ENCODE data around the gene RUNX2.

Gene RUNX2

DNA sequence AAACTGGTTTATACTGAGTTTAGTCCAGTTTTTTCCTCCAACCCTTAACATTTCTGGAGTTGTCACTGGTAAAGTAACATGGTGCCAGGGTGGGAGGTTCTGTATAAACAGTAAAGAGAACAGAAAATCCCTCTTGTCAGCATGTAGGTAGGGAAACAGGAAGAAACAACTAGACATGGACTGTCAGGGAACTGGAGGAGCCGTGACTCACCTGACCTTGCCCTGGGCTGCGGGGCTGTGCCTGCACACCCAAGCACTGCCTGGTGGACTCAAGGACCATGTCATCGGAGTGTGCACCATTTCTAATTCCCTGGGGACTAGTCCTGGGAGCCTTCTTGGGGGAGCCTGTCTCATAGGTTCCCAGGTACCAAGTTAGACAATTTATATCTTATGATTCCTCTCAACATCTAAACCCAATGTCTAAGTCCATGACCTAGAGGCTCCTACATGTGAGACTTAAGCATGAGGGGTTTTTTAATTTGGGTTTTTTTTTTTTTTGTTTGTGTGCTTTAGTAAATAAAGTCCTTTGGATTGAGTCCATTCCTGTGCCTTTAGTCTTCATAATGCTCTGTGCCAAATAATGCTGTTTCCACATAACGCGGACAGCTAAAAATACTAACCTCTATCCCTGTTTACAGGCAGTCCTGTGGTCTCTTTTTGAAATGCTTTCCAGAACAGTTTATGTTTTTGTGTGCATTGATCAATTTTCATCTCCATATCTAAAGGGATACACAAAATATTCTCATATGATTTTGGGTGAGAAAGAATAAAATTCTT, 186.5 kb downstream of the RUNX2 start:
- no peak for DNase-seq (ENCODE audit: low read depth, low spot score)

- no peak for DNase-seq (ENCODE audit: low read depth, low spot score)
These were observed 190.0 kb downstream of the RUNX2 start for GRCh38 chr6:45518013-45518720.

DNA sequence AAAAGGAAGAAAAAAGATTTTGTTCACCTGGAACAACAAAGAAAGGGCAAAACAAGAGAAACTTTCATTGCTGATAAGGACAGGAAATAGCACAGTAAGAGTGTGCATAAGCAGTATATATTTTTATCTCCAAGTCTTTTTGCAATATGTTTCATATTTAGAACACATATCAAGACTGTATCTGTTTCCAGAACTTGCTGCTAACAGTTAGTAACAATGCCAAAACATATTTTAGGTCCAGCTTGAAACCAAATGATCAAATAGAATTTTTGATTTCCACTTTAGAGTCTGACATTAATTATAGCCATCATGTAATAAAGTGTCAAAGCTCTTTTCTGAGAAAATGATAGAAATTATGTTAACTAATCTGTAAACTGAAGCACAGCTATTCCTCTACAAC, 193.1 kb downstream of the RUNX2 start:
- no peak for DNase-seq (ENCODE audit: low read depth, low spot score)

- no peak for DNase-seq (ENCODE audit: low read depth, low spot score)
These were observed 194.4 kb downstream of the RUNX2 start for GRCh38 chr6:45522486-45522885.

GRCh38 chr6:45527210-45527609, 199.1 kb downstream of the RUNX2 start:
- no peak for DNase-seq (ENCODE audit: low read depth, low spot score)

DNA sequence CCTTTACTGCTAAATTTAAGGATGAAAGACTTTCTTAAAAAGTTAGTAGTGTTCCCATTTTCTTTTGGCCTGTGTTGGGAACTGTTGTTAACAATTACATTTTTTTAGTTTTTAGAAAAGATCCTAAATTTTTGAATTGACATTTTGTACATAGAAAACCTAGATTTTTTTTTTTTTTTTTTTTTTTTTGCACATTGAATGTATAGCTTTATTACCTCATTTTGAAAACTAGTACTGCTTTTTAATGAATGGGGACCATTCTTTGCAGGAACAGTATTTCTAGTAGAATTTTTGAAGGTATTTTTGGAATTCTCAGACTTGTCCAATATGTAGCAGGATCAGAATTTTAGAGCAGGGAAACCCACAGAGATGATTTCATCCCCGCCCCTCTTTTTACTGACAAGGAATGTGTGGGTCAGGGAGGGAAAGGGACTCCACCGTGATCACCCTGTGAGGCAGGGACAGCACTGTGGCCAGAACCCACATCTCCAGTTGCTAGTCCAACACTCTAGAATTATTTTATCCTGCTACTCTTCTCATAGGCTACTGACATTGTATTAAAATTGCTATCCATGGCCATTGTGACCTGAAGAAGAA, 204.0 kb downstream of the RUNX2 start:
- DNase-seq (ENCODE audit: low read depth, low spot score) = no peak

- no peak for DNase-seq (ENCODE audit: low read depth, low spot score)
These were observed 204.6 kb downstream of the RUNX2 start for GRCh38 chr6:45532721-45533210.

- no peak for DNase-seq (ENCODE audit: low read depth, low spot score)
These were observed 205.3 kb downstream of the RUNX2 start for GRCh38 chr6:45533386-45533785.

GRCh38 chr6:45535933-45536332, 207.8 kb downstream of the RUNX2 start:
- no peak for DNase-seq (ENCODE audit: low read depth, low spot score)

DNA sequence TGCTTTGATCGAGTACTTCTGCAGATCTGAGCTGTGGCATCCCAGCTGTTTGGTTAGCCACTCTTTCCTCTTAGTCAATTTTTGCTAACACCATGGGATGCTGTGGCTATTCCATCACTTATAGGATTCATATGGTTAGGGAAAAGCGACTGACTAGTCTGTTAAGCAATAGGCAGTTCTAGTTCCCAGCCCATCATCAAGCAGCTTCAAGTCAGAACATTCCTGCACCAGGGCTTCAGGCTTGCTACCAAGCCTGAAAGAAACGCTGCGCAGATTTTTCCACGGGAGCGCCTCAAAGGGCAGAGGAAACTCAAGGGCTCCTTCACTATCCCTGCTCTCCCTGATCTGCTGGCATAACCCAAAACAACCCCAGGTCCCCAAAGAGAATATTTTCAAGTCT, 209.4 kb downstream of the RUNX2 start:
- no peak for DNase-seq (ENCODE audit: low read depth, low spot score)

GRCh38 chr6:45538641-45539547, 210.8 kb downstream of the RUNX2 start:
- no peak for DNase-seq (ENCODE audit: low read depth, low spot score)

GRCh38 chr6:45540375-45540920, 212.3 kb downstream of the RUNX2 start:
- DNase-seq (ENCODE audit: low read depth, low spot score) = no peak

- DNase-seq (ENCODE audit: low read depth, low spot score) = no peak
These were observed 213.8 kb downstream of the RUNX2 start for GRCh38 chr6:45541934-45542333.

GRCh38 chr6:45543298-45544235, 215.4 kb downstream of the RUNX2 start:
- DNase-seq (ENCODE audit: low read depth, low spot score) = no peak

DNA sequence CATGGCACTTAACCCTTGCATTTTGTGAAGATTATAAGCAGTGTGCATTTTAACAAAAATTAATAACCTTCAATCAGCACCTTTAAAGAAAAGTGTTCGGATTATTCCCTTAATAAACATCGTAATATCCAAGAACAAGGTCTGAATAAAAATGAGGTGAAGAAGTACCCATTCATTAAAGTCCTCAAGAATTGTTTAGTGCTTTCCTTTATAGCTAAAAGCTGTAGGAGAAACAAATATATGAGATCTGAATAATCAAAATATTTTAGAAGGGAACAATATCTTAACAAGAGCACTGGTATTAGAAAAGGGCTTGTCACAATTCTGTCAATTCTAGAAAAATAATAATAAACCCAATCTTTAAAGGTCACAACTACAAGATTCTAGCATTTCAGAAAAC, 217.3 kb downstream of the RUNX2 start:
- DNase-seq (ENCODE audit: low read depth, low spot score) = no peak

- no peak for DNase-seq (ENCODE audit: low read depth, low spot score)
These were observed 220.8 kb downstream of the RUNX2 start for GRCh38 chr6:45548657-45549515.

GRCh38 chr6:45552536-45552935, 224.4 kb downstream of the RUNX2 start:
- DNase-seq (ENCODE audit: low read depth, low spot score) = no peak

GRCh38 chr6:45553730-45554344, 225.7 kb downstream of the RUNX2 start:
- DNase-seq (ENCODE audit: low read depth, low spot score) = no peak

- no peak for DNase-seq (ENCODE audit: low read depth, low spot score)
These were observed 226.5 kb downstream of the RUNX2 start for GRCh38 chr6:45554591-45554990.
